PC-9 (cell line): ENCODE measurements around the gene CRABP2.

Experiments
- CTCF ChIP-seq: fragments of 200-600 bp; sonication (generic); conservative IDR thresholded peaks from 2 replicates; pipeline ENCODE4 v1.6.1; 2017; ENCODE audit warnings: mixed run types, antibody characterized with exemption, mild to moderate bottlenecking, moderate library complexity
- EZH2 ChIP-seq: fragments of 200-600 bp; sonication (generic); IDR thresholded peaks from 2 replicates; pipeline ENCODE4 v1.8.0; 2017; ENCODE audit warnings: antibody characterized with exemption, low read depth

DNA sequence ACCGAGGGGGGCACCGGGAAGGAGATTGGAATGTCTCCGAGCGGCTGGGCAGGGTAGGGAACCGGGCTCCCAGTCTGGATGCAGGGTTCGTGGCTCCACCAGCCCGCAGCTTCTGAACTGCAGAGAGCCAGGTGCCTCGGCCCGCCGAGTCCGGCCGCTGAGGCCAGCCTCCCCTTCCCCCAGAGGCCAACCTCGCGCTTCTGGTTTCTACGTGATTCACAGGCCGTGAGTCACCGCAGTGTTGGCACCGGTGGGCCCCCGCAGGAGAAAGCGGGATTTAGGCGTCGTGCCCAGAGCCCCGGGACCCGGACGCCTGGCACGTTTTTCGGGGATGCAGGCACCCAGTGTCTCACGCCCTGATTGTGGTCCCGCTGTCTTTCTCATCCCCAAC is 458 bp downstream of the CRABP2 start:
- TF ChIP-seq CTCF (no peak), EZH2 (no peak)
